ENCODE measurements around the gene ATXN1. TPM values are rescaled to one million over a fixed set of nuclear protein-coding genes. Genes with fewer than 3 reads are reported as not detected.

The ATXN1 gene
- total RNA-seq, 1 experiment from 2014 or later = under 0.01 TPM

DNA sequence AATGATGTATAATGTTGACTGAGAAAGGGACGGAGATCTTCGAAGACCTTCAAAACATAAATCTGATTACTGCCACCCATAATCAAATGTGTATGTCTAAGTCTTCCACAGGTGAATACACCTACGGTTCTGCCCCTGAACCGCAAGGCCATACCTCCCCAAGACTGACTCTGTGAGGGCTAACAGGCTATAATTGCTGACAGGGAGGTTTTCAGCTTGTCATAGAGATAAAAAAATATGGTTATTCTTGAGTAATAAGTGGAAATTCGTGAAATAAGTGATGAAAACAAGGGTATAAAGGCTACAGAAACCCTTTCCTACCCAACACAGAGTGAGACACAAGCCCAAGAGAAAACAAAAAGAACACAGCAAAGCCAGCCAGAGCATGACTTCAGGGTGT lies 188.9 kb downstream of the ATXN1 start:
- DNase-seq (ENCODE audit: low spot score) = no peak
- in situ Hi-C loops (cut with HindIII; ENCODE audit: low sequenced_read_pairs) = no loop called here

DNA sequence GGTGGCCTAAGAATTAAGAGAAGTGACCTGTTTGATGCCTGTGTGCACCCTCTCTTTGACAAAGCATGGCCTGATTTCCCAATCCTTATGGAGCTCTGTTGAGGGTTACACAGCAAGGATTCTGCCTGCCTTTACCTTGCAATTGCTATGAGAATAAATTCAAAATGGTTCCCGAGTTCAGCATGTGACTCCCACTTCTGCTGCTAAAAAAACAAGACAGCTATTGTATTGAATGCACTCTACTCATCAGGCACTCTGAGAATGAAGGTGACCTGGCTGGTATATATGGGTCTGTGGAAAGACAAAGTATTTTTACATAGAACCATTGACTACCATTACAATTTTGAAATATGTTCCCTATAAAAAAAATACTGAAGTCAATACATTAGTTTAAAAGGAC lies 190.3 kb downstream of the ATXN1 start:
- no peak for DNase-seq (ENCODE audit: low spot score)
- in situ Hi-C loops (cut with HindIII; ENCODE audit: low sequenced_read_pairs) = no loop called here

DNA sequence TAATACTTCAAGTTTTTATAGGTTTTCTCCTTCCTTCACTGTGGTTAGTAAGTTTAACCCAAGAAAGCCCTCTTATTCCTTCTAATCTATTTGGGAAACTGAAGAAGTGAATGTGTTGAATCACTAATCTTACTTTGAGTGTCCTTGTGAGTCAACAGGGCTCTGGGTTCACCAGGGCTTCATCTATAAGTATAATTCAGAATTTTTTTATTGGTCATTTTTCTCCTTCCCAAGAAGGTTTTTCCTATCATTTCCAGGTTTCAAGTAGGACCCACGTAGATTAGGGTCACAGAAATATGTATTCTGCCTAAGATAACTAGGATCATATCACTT lies 191.1 kb downstream of the ATXN1 start:
- in situ Hi-C loops (cut with HindIII; ENCODE audit: low sequenced_read_pairs) = no loop called here
- no peak for DNase-seq (ENCODE audit: low spot score)

DNA sequence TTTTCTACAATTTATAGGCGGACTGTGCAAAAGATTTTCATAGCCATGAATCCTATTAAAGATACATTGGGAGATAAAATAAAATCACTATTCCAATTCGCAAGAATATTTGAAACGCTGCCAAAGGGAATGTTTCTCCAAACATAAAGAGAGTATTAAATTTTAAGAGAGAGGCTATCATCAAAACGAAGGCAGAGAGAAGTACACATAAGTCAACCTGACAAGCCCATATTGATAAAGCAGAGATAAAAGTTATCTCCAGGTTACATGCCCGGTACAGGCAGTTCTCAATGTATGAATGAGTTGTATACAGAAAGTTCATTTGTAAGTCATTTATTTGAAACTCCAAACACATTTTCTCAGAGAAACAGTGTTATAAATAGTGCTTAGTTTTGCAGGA lies 193.1 kb downstream of the ATXN1 start:
- in situ Hi-C loops (cut with HindIII; ENCODE audit: low sequenced_read_pairs) = no loop called here
- no peak for DNase-seq (ENCODE audit: low spot score)

DNA sequence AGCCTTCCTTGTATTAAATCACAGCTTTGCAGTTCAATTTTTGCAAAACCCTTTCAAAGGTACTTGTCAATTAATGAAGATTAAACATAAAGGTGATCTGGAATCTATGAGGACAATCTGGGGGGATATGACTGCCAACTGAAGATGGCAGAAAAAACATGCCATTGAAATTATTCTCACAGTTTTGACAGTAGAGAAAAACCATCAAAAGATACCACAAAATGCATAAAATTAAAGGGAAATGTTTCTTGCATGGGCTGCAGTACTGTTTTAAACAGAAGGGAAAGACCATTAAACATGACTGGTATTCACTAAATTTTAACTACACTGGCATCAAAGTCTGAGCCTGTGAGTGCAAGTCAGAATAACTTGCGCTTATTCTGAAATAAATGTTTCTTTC lies 194.2 kb downstream of the ATXN1 start:
- no peak for DNase-seq (ENCODE audit: low spot score)
- in situ Hi-C loops (cut with HindIII; ENCODE audit: low sequenced_read_pairs) = no loop called here

DNA sequence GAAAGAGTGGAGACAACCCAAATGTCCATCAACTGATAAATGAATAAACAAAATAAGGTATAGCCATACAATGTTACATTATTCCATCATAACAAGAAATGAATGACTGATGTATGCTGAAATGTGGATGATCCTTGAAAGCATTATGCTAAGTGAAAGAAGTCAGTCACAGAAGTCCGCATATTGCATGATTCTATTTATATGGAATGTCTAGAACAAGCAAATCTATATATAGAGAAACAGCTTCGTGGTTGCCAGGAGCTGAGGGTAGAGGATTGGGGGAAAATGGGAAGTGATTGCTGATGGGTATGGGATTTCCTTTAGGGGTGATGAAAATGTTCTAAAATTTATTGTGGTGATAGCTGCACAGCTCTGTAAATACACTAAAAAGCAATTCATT lies 196.8 kb downstream of the ATXN1 start:
- no peak for DNase-seq (ENCODE audit: low spot score)
- in situ Hi-C loops (cut with HindIII; ENCODE audit: low sequenced_read_pairs) = no loop called here

DNA sequence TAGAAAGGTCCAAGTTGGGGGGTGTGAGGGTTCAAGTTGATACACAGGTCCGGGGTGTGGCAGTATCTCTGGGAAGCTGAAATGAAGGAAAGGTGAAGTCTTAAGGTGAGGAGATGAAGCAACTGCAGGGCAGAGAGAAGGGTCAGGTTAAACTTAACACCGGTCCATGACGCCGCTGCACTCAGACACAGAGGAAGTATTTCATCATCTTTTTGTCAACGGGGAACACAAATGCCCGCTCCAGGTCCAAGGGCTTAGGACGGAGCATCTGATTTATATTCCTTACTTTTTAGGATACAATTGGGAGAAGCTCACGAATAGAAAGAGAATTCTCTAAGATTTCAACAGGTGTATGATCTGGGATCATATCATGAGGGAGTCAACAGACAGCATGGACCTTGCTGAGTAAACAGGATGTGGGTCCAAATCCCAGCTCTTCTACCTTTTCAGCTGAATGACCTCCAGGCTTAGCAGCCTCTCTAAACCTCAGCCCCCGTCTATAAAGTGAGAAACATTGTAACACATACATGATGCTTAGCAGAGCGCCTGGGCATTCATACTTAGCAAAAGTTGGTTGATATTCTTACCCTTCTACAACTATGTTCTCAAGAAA lies 197.5 kb downstream of the ATXN1 start:
- no peak for DNase-seq (ENCODE audit: low spot score)
- in situ Hi-C loops (cut with HindIII; ENCODE audit: low sequenced_read_pairs) = no loop called here

DNA sequence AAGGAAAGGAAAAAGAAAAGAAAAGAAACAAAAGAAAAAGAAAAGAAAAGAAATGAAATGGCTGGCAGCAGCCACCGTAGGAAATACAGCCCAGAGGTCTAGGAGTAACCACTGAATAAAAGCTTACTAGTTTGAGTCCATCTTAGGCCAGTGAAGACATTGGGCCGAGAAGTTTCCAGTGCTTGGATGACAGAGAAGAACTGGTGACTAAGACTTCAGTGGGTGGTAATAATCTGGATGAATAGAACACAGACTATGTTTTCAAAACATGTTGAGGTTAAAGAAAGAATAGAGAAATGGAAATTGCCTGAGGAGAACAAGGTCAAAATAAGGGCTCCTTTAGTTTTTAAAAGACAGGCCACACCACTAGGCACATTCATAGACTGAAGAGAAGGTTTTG lies 198.8 kb downstream of the ATXN1 start:
- no peak for DNase-seq (ENCODE audit: low spot score)
- in situ Hi-C loops (cut with HindIII; ENCODE audit: low sequenced_read_pairs) = no loop called here

DNA sequence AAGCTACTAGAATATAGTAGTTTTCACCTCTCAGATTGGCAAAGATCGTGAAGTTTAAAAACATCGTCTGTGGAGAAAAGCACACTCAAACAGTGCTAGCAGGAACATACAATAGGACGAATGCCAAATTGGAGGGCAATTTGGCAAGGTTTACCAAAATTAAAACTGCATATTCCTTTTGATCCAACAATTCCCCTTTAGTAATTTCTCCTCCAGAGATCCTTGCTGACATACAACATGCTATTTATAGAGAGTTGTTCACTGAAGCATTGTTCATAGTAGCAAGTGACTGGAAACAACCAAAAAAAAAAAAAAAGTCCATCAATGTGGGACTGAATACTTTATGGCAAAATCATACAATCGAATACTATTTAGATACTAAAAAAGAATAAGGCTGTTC lies 202.2 kb downstream of the ATXN1 start:
- DNase-seq (ENCODE audit: low spot score) = peak; percentile 69
- in situ Hi-C loops (cut with HindIII; ENCODE audit: low sequenced_read_pairs) = no loop called here

DNA sequence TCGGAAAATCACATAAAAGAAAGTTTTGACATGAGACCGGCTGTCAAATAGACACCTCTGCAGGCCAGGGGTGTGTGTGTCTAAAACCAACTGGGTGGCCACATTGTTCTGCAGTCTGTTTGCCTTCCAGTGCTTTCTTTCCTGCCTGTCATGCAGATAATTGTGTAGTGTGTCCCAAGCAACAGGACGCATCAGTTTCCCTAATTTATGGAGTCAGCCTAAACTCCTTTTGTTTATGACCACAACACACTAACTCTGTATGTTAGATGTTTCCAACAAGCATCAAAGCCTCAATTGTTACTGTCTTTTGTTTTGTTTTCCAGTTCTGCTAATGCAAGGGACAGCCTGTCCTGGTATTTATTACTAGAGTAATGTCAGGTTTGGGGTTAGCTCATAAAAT lies 205.7 kb downstream of the ATXN1 start:
- in situ Hi-C loops (cut with HindIII; ENCODE audit: low sequenced_read_pairs) = no loop called here
- no peak for DNase-seq (ENCODE audit: low spot score)

DNA sequence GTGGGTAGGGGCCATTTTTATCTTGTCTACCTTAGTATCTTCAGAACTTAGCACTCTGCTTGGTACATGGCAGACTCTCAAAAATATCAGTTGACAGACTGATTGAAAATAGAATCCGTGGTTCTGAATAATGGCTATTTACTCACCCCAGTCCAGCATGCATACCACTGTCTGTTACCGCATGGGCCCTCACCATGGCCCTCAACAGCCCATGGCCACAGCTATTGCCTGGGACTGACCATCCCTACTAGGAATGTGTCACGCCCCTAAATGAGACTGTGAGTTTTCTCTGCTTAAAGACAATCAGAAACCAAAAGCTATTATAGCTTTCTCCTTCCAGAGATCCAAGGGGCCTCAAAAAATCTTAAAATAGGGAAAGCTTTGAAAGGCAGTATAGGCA lies 207.7 kb downstream of the ATXN1 start:
- DNase-seq (ENCODE audit: low spot score) = no peak
- in situ Hi-C loops (cut with HindIII; ENCODE audit: low sequenced_read_pairs) = no loop called here

DNA sequence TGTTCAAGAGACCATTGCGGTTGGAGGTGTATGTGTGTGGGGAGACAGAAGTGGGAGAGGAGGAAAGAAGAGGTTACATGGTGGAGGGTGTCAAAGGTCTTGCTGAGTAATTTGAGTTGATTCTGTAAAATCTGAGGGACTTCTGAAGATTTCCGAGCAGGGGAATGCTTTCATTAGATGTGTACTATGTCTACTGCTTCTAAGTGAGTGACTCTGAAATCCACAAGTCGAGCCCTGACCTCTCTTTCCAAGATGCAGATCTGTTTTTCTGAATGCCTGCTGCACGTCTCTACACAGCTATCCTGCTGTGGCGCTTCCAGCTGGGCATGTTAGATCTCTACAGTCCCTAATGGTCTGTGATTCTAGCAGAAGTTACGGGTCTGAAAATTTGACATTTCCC lies 209.8 kb downstream of the ATXN1 start:
- in situ Hi-C loops (cut with HindIII; ENCODE audit: low sequenced_read_pairs) = no loop called here
- no peak for DNase-seq (ENCODE audit: low spot score)

DNA sequence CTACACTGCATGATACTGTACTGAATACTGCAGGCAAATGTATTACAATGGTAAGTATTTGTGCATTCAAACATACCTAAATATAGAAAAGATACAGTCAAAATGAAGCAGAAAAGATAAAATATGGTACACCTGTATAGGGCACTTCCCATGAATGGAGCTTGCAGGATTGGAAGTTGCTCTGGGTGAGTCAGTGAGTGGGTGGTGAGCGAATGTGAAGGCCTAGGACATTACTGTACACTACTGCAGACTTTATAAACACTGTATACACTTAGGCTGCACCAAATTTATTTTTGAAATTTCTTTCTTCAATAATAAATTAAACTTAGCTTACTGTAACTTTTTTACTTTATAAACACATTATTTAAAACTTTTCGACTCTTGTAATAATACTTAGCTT lies 213.1 kb downstream of the ATXN1 start:
- in situ Hi-C loops (cut with HindIII; ENCODE audit: low sequenced_read_pairs) = no loop called here
- no peak for DNase-seq (ENCODE audit: low spot score)

DNA sequence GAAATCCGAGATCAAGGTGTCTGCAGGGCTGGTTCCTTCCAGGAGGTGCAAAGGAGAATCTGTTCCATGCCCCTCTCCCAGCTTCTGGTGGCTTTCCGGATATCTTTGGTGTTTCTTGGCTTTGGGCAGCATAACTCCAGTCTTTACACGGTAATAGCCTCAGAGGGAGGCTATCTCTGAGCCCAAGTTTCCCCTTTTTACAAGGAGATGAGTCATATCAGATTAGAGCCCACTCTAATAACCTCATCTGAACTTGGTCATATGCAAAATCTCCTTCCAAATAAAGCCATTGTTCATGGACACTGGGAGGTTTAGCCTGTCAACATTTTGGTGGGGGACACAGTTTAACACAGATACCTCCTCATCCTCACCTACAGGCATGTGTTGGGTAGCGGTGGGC lies 213.7 kb downstream of the ATXN1 start:
- in situ Hi-C loops (cut with HindIII; ENCODE audit: low sequenced_read_pairs) = no loop called here
- DNase-seq (ENCODE audit: low spot score) = no peak

DNA sequence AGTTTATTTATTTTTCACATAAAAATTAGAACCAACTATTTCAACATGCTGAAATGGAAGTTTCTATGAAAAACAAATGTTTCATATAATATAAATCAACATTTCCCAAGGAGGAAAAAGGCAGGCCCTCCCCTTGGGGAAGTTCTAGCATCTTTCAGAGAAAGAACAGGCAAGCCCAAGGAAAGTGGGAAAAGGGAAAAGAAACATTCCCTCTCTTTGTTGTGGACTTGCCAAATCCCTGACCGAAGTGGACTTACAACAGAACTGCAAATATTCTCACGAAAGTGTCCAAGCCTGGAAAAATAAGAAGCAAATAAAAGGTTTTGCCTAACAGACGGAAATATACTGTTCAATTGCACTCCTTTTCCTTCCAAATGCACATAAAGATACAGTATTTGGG lies 214.4 kb downstream of the ATXN1 start:
- no peak for DNase-seq (ENCODE audit: low spot score)
- in situ Hi-C loops (cut with HindIII; ENCODE audit: low sequenced_read_pairs) = no loop called here

DNA sequence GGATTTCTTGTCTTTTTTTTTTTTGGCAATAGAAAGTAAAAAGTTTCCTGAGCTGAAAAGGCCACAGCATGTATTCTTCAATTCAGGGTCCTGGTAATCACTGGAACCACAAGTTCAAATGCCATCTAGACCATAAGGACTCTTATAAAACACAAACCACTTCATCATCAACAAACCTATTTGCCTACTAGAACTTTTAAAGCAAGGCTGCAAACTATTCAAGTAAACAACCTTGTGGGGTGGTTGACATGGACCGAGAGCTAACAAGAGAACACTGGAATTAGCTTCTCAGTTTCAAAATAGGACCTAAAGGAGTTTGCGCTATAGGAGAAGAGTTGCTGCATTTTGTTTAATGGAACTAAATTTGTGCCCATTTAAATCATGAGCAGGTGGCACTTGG lies 215.9 kb downstream of the ATXN1 start:
- in situ Hi-C loops (cut with HindIII; ENCODE audit: low sequenced_read_pairs) = no loop called here
- DNase-seq (ENCODE audit: low spot score) = no peak

DNA sequence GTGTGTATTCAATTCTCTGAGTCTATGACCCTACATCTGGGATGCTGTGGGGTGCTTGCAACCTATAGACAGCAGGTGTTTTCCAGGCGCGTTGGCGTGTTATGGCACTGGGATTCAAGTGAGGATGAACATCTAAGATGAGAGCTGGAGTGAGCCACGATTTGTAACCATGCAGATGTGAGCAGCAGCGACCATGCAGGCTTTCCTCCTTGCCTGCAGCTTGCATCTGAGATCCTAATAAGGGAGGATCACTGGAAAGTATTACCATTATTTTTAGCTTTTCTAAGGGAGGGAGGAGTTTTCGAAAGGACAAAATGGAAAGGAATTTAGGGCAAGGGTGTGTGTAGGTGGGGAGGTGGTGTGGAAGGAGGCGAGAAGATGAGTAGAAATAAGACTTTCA lies 216.7 kb downstream of the ATXN1 start:
- no peak for DNase-seq (ENCODE audit: low spot score)
- in situ Hi-C loops (cut with HindIII; ENCODE audit: low sequenced_read_pairs) = no loop called here

DNA sequence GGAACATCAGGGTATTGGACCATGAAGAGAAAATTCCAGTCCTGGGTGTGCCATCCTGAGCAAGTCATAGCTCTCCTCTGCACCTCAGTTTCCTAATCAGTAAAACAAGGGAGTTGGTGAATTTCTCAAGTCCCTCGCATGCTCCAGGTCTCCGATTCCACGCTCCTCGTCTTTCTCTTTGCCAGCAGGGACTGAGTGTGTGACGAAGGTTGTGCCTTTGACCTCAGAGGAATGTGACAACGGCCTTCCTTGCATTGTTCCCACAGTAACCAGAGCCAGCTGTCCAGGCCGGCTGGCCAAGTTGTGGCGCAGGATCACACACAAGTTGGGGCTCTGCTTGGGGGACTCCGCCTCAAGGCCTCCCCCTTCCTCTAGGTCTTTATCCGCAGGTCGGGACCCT lies 217.3 kb downstream of the ATXN1 start:
- in situ Hi-C loops (cut with HindIII; ENCODE audit: low sequenced_read_pairs) = no loop called here
- no peak for DNase-seq (ENCODE audit: low spot score)

DNA sequence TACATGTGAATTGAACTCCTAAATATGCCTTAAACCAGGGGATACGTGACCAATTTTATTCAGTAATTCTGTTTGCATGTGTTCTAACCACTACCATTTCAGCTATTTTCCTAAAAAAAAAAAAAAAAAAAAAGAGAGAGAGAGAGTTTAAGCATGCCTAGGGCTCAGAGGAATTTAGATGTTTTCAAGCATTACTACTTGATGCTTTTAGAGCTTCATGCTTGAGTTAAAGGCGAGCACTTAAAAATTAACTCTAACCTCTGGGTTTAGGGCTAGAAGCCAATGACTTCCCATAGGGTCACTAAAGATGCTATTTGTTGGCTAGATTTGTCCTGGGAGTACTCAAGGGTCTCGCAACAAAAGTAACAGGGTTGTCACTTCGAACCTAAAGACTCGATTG lies 217.7 kb downstream of the ATXN1 start:
- in situ Hi-C loops (cut with HindIII; ENCODE audit: low sequenced_read_pairs) = no loop called here
- DNase-seq (ENCODE audit: low spot score) = no peak

DNA sequence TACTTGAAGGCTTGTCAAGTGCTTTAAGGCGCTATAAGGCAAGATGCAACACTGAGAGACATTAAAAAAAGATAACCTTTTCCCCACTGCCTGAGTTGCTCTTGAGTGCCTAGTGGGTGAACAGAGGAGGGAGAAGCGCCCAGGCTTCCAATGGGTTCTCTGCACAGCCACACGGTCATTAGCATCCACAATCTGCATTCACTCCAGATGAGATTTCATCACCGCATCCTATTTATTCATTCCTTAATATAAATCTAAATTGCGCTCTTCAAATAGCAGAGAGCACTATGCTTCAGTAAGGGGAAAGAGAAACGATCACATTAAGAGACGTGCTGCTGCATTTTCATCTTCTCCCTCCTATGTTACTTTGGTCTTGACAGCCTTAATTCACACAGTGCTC lies 219.2 kb downstream of the ATXN1 start:
- DNase-seq (ENCODE audit: low spot score) = no peak
- in situ Hi-C loops (cut with HindIII; ENCODE audit: low sequenced_read_pairs) = no loop called here

DNA sequence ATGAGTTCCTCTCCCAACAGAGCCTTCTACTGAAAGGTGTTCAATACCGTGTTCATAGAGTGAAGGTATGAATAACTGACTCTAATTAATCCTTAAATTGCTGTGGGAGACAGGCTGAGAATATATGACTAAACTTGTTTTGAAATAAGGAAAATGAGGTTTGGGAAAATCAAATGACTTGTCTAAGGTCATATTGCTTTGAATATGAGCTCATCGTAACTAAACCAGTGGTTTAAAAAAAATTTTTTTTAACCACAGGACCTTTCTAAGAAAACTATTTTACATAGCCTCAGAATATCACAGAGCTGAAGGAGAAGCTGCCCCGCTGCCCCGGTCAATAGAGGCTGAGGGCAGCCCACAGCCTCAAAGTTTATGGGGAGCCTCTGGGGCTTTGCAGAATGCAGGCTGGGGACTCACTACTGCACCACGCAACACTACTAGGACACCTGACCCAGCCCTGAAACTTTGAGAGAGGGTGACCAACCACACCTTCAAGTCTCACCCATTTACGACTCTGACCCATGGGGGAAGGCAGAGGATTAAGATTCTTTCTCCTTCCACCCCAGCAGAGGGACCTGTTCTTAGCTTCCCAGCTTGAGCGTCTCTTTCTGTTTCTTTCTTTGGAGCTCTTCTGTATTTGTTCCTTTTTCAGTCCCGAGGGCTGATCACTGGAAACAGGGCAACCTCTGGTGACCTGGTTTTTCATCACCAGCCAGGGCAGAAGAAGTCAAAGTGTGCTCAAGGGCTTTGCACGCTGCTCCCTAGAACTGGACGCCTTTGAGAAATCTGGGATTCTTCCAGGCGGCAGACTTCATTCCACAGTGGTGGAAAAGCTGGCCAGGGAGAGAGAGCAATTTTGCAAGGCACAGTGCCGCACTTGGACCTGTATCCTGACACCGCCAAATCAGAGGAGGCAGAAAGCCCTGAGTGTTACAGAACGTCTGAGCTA lies 220.2 kb downstream of the ATXN1 start:
- in situ Hi-C loops (cut with HindIII; ENCODE audit: low sequenced_read_pairs) = no loop called here

More for the DNA sequence above, 220.2 kb downstream of the ATXN1 start:
- peak; percentile 35 for DNase-seq (ENCODE audit: low spot score)

All from G401 (cell line).